H9 (cell line): ENCODE measurements around the gene ANXA3. TPM values are rescaled to one million over a fixed set of nuclear protein-coding genes. Genes with fewer than 3 reads are reported as not detected.

ENCODE experiments used
- DNase-seq: peaks from one replicate; pipeline ENCODE4 v3.0.0-alpha.2; 2017
- H2AFZ ChIP-seq: one replicate; pipeline ENCODE4 v1.6.1; 2013; ENCODE audit warnings: mild to moderate bottlenecking, low read length, control low read depth, moderate library complexity
- H2AK5ac ChIP-seq: 2 replicates; pipeline ENCODE4 v1.6.1; 2013; ENCODE audit warnings: low read length, control low read depth, mixed read lengths; ENCODE audit not compliant: insufficient read length
- H2BK120ac ChIP-seq: one replicate; pipeline ENCODE4 v1.6.1; 2013; ENCODE audit warnings: low read depth, mild to moderate bottlenecking, low read length, control low read depth, inconsistent platforms; ENCODE audit not compliant: poor library complexity, severe bottlenecking
- H2BK12ac ChIP-seq: 2 replicates; pipeline ENCODE4 v1.6.1; 2013; ENCODE audit warnings: low read length, control low read depth, mixed read lengths, low read depth; ENCODE audit not compliant: insufficient read length
- H2BK15ac ChIP-seq: 2 replicates; pipeline ENCODE4 v1.6.1; 2013; ENCODE audit warnings: low read depth, low read length, control low read depth
- H2BK20ac ChIP-seq: one replicate; pipeline ENCODE4 v1.6.1; 2013; ENCODE audit warnings: low read depth, mild to moderate bottlenecking, low read length, control low read depth, inconsistent platforms; ENCODE audit not compliant: poor library complexity, severe bottlenecking
- H2BK5ac ChIP-seq: 2 replicates; pipeline ENCODE4 v1.6.1; 2013; ENCODE audit warnings: low read length, control low read depth, mixed read lengths; ENCODE audit not compliant: insufficient read length
- H3K14ac ChIP-seq: 2 replicates; pipeline ENCODE4 v1.6.1; 2013; ENCODE audit warnings: low read length, control low read depth; ENCODE audit not compliant: insufficient read depth
- H3K18ac ChIP-seq: 2 replicates; pipeline ENCODE4 v1.6.1; 2013; ENCODE audit warnings: low read depth, mild to moderate bottlenecking, mixed read lengths, low read length, control low read depth; ENCODE audit not compliant: insufficient read length
- H3K23ac ChIP-seq: 2 replicates; pipeline ENCODE4 v1.6.1; 2013; ENCODE audit warnings: low read length, control low read depth, mixed read lengths, low read depth; ENCODE audit not compliant: insufficient read length
- H3K23me2 ChIP-seq: 2 replicates; pipeline ENCODE4 v1.6.1; 2013; ENCODE audit warnings: low read depth, mild to moderate bottlenecking, mixed read lengths, low read length, control low read depth; ENCODE audit not compliant: insufficient read length, poor library complexity, severe bottlenecking
- H3K27ac ChIP-seq: 2 replicates; pipeline ENCODE4 v1.5.1; 2013; ENCODE audit warnings: low read length, control low read depth, mixed read lengths, low read depth; ENCODE audit not compliant: insufficient read length
- H3K27me3 ChIP-seq: 2 replicates; pipeline ENCODE4 v1.6.1; 2013; ENCODE audit warnings: low read length, control low read depth, inconsistent platforms; ENCODE audit not compliant: insufficient read depth
- H3K4ac ChIP-seq: 2 replicates; pipeline ENCODE4 v1.6.1; 2013; ENCODE audit warnings: low read depth, mild to moderate bottlenecking, control low read depth, inconsistent platforms, low read length, moderate library complexity
- H3K4me1 ChIP-seq: 2 replicates; pipeline ENCODE4 v1.6.1; 2013; ENCODE audit warnings: low read length, control low read depth, inconsistent platforms; ENCODE audit not compliant: insufficient read depth
- H3K4me2 ChIP-seq: 2 replicates; pipeline ENCODE4 v1.6.1; 2013; ENCODE audit warnings: low read length, control low read depth, mixed read lengths; ENCODE audit not compliant: insufficient read length, insufficient read depth
- H3K56ac ChIP-seq: 2 replicates; pipeline ENCODE4 v1.6.1; 2013; ENCODE audit warnings: low read depth, mild to moderate bottlenecking, mixed read lengths, low read length, control low read depth; ENCODE audit not compliant: insufficient read length
- H3K79me1 ChIP-seq: 2 replicates; pipeline ENCODE4 v1.6.1; 2013; ENCODE audit warnings: low read depth, mild to moderate bottlenecking, moderate library complexity, low read length, control low read depth, inconsistent platforms; ENCODE audit not compliant: insufficient read depth, poor library complexity, severe bottlenecking
- H3K79me2 ChIP-seq: 2 replicates; pipeline ENCODE4 v1.6.1; 2013; ENCODE audit warnings: low read length, control low read depth, inconsistent platforms; ENCODE audit not compliant: insufficient read depth
- H3K9ac ChIP-seq: 2 replicates; pipeline ENCODE4 v1.6.1; 2013; ENCODE audit warnings: low read length, control low read depth, mixed read lengths; ENCODE audit not compliant: insufficient read length; ENCODE audit errors: extremely low read depth
- H3K9me3 ChIP-seq: one replicate; pipeline ENCODE4 v1.6.1; 2013; ENCODE audit warnings: low read depth, low read length, inconsistent platforms; ENCODE audit not compliant: control insufficient read depth
- H3T11ph ChIP-seq: one replicate; pipeline ENCODE4 v1.6.1; 2013; ENCODE audit warnings: mild to moderate bottlenecking, low read length, control low read depth, inconsistent platforms
- H4K20me1 ChIP-seq: one replicate; pipeline ENCODE4 v1.6.1; 2013; ENCODE audit not compliant: control insufficient read depth, insufficient read length, insufficient read depth
- H4K5ac ChIP-seq: 2 replicates; pipeline ENCODE4 v1.6.1; 2013; ENCODE audit warnings: low read depth, mild to moderate bottlenecking, mixed read lengths, low read length, control low read depth; ENCODE audit not compliant: insufficient read length
- H4K8ac ChIP-seq: replicated peaks from 2 replicates; pipeline ENCODE4 v1.6.1; 2013; ENCODE audit warnings: low read length, control low read depth, mixed read lengths, low read depth; ENCODE audit not compliant: insufficient read length
- H4K91ac ChIP-seq: 2 replicates; pipeline ENCODE4 v1.6.1; 2013; ENCODE audit warnings: low read depth, mild to moderate bottlenecking, moderate library complexity, mixed read lengths, low read length, control low read depth; ENCODE audit not compliant: insufficient read length
- H3K27ac Mint-ChIP-seq, 3 experiments: 2 replicates in 2 of 3; 3 replicates in 1 of 3; pipeline ENCODE4 v1.8.0; 2020 to 2021; ENCODE audit warnings: mixed read lengths in 3 of 3, mild to moderate bottlenecking in 1 of 3, moderate library complexity in 1 of 3
- H3K27me3 Mint-ChIP-seq: 2 replicates; pipeline ENCODE4 v1.8.0; 2021; ENCODE audit warnings: low read depth, mild to moderate bottlenecking, moderate library complexity, mixed read lengths
- H3K36me3 Mint-ChIP-seq, 3 experiments: 2 replicates in 2 of 3; 3 replicates in 1 of 3; pipeline ENCODE4 v1.8.0; 2020 to 2021; ENCODE audit warnings: low read depth in 3 of 3, mixed read lengths in 3 of 3; ENCODE audit not compliant: insufficient read depth in 1 of 3
- H3K4me1 Mint-ChIP-seq, 2 experiments: 2 replicates each; pipeline ENCODE4 v1.8.0; 2020; ENCODE audit warnings: mixed read lengths in 2 of 2
- H3K4me3 Mint-ChIP-seq, 2 experiments: 2 replicates in 1 of 2; 3 replicates in 1 of 2; pipeline ENCODE4 v1.8.0; 2020 to 2021; ENCODE audit warnings: mild to moderate bottlenecking in 2 of 2, mixed read lengths in 2 of 2, moderate library complexity in 1 of 2
- H3K9me3 Mint-ChIP-seq, 2 experiments: 2 replicates in 1 of 2; 3 replicates in 1 of 2; pipeline ENCODE4 v1.8.0; 2020; ENCODE audit warnings: mild to moderate bottlenecking in 2 of 2, mixed read lengths in 2 of 2, moderate library complexity in 1 of 2
- WGBS: extraction: QIAGEN DNeasy Blood & Tissue Kit; methylation state at CpG from one replicate; pipeline ENCODE4 v1.1.7; 2013; ENCODE audit warnings: missing lambda C conversion rate, low lambda C conversion rate, mixed read lengths; ENCODE audit not compliant: insufficient read length; ENCODE audit errors: extremely low coverage; 5-methylcytosine and 5-hydroxymethylcytosine counted together
- total RNA-seq: library from RNA; stranded (reverse); gene quantifications from 2 replicates; pipeline ENCODE4 v1.2.1, GENCODE V29; 2021
- TF ChIP-seq, protein P1 (sequence below): fragments of 200-600 bp; sonication (generic); conservative IDR thresholded peaks from 3 replicates; pipeline ENCODE4 v1.8.0; 2021; ENCODE audit warnings: antibody characterized with exemption, mild to moderate bottlenecking

Gene ANXA3
- total RNA-seq, 1 experiment from 2014 or later, result 20.6 TPM

DNA sequence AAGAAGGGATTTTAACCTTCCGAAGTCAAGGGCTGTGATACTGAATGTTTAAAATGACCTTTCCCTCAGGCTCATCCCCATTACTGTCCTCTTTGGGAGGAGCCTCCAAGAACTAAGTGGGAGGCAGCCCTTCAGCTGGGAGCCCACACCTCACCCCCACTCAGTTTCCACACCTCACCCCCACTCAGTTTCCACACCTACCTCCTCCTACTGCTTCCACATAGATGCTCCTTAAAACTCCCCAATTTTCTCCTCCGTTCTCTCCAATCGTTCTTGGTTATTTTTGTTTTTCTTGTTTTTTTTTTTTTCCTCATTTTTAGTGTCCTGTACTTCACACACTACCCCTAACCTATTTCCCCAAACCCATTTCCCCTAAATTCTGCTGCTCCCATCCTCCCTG, 31.6 kb upstream of the ANXA3 start:
- Histone ChIP-seq H4K20me1 (no peaks in the 10 kb centered on the region), H2BK5ac (no peak overlapping the region), H2AFZ (no peak overlapping the region), H3K4ac (no peak overlapping the region), H3K27me3 (no peaks in the 10 kb centered on the region), H3K14ac (no peak overlapping the region), H3K23ac (no peak overlapping the region), H4K8ac (no peak overlapping the region), H3K27ac (no peak overlapping the region), H3K23me2 (no peaks in the 10 kb centered on the region), H4K91ac (no peak overlapping the region), H2BK20ac (no peak overlapping the region), H2BK15ac (no peak overlapping the region), H2BK12ac (no peak overlapping the region), H4K5ac (no peak overlapping the region), H3K18ac (no peak overlapping the region), H3K4me2 (no peak overlapping the region), H2AK5ac (no peak overlapping the region), H3T11ph (no peak overlapping the region), H3K56ac (no peak overlapping the region), H3K9me3 (no peaks in the 10 kb centered on the region), H3K79me2 (no peaks in the 10 kb centered on the region), H2BK120ac (no peak overlapping the region), H3K4me1 (no peaks in the 10 kb centered on the region), H3K9ac (no peak overlapping the region), H3K79me1 (no peaks in the 10 kb centered on the region)
- TF ChIP-seq, protein P1, sequence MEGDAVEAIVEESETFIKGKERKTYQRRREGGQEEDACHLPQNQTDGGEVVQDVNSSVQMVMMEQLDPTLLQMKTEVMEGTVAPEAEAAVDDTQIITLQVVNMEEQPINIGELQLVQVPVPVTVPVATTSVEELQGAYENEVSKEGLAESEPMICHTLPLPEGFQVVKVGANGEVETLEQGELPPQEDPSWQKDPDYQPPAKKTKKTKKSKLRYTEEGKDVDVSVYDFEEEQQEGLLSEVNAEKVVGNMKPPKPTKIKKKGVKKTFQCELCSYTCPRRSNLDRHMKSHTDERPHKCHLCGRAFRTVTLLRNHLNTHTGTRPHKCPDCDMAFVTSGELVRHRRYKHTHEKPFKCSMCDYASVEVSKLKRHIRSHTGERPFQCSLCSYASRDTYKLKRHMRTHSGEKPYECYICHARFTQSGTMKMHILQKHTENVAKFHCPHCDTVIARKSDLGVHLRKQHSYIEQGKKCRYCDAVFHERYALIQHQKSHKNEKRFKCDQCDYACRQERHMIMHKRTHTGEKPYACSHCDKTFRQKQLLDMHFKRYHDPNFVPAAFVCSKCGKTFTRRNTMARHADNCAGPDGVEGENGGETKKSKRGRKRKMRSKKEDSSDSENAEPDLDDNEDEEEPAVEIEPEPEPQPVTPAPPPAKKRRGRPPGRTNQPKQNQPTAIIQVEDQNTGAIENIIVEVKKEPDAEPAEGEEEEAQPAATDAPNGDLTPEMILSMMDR, result no peak
- Mint-ChIP-seq H3K27me3 (no peaks in the 10 kb centered on the region), H3K27ac (peak overlapping the region in 1 of 3 experiments; percentile 79; a peak in 2 of 7 replicates), H3K9me3 (no peaks in the 10 kb centered on the region), H3K4me1 (peaks cover 0 to 4% of the 10 kb centered on the region in 2 experiments; a peak in 3 of 4 replicates), H3K36me3 (peaks cover 15 to 42% (median 36%) of the 10 kb centered on the region in 3 experiments; a peak in 6 of 7 replicates), H3K4me3 (no peak overlapping the region)
- 100% methylated on average over 2 of the region's 3 CpGs for WGBS
- no peak for DNase-seq
